GM12878 (cell line): ENCODE measurements around the gene LAMB4. TPM values are rescaled to one million over a fixed set of nuclear protein-coding genes. Genes with fewer than 3 reads are reported as not detected.

ENCODE experiments used
- ATAC-seq: fragments of 200-7000 bp; cut with Tn5 transposase; 3 replicates; pipeline ENCODE4 v1.9.1; 2020; ENCODE audit warnings: mild to moderate bottlenecking, moderate library complexity
- BruUV-seq: library from RNA; stranded (reverse); fragments of 400-500 nt; replicated peaks from 2 replicates; lab custom pipeline; 2021; lab: Mats Ljungman, UMichigan
- CTCF ChIA-PET: fragments of 300-600 bp; sonication (Branson Sonifier 250); formaldehyde crosslinking; extraction: SDS; loops from one replicate; lab custom pipeline; 2021; ENCODE audit warnings: inconsistent platforms; lab: Yijun Ruan, JAX
- POLR2A ChIA-PET: fragments of 350-600 bp; formaldehyde crosslinking; extraction: SDS; loops from one replicate; lab custom pipeline; 2021; ENCODE audit warnings: inconsistent platforms; lab: Charles Lee
- RAD21 ChIA-PET: fragments of 300-600 bp; sonication (Branson Sonifier 250); formaldehyde crosslinking; loops from one replicate; lab custom pipeline; 2023; ENCODE audit warnings: antibody characterized with exemption; ENCODE audit not compliant: unreplicated experiment; lab: Charles Lee
- SMC1A ChIA-PET: fragments of 300-600 bp; sonication (Branson Sonifier 250); formaldehyde crosslinking; loops from one replicate; lab custom pipeline; 2023; ENCODE audit not compliant: unreplicated experiment, uncharacterized antibody; lab: Charles Lee
- DNase-seq: peaks from one replicate; pipeline ENCODE4 v3.0.0-alpha.2; 2011; ENCODE audit warnings: low read depth, low spot score
- FAIRE-seq: peaks from 3 replicates; lab custom pipeline; 2011; peaks lifted over from hg19 to GRCh38; lab: Jason Lieb, UNC
- H2AFZ ChIP-seq: 2 replicates; pipeline ENCODE4 v1.6.0; 2011; ENCODE audit warnings: low read depth, low read length, control low read depth; ENCODE audit not compliant: control insufficient read depth
- H3K27ac ChIP-seq: 2 replicates; pipeline ENCODE4 v1.5.1; 2011; ENCODE audit warnings: control low read depth; ENCODE audit not compliant: control insufficient read depth, insufficient read depth
- H3K27me3 ChIP-seq, 2 experiments: replicated peaks in 1 of 2; 2 replicates each; pipeline versions ENCODE4 v1.6.0 to v1.6.1; 2011; ENCODE audit warnings: low read length in 1 of 2; ENCODE audit not compliant: control insufficient read depth in 2 of 2, insufficient read depth in 2 of 2
- H3K36me3 ChIP-seq, 2 experiments: 2 replicates each; pipeline ENCODE4 v1.5.1; 2011; ENCODE audit warnings: low read length in 1 of 2; ENCODE audit not compliant: control insufficient read depth in 2 of 2, insufficient read depth in 2 of 2
- H3K4me1 ChIP-seq: 2 replicates; pipeline ENCODE4 v1.6.1; 2011; ENCODE audit warnings: mild to moderate bottlenecking, low read length, moderate library complexity, mixed read lengths; ENCODE audit not compliant: control insufficient read depth, insufficient read depth
- H3K4me2 ChIP-seq: 2 replicates; pipeline ENCODE4 v1.6.0; 2011; ENCODE audit warnings: control low read depth; ENCODE audit not compliant: control insufficient read depth, insufficient read depth
- H3K4me3 ChIP-seq: fragments of 200-600 bp; sonication (generic); 2 replicates; pipeline ENCODE4 v1.5.1; 2016
- H3K79me2 ChIP-seq: 2 replicates; pipeline ENCODE4 v1.6.0; 2011; ENCODE audit warnings: low read length; ENCODE audit not compliant: control insufficient read depth, insufficient read depth
- H3K9ac ChIP-seq: 2 replicates; pipeline ENCODE4 v1.8.0; 2011; ENCODE audit warnings: low read length, control low read depth, mixed read lengths; ENCODE audit not compliant: control insufficient read depth, insufficient read depth
- H3K9me3 ChIP-seq: replicated peaks from 3 replicates; pipeline ENCODE4 v1.5.1; 2011; ENCODE audit warnings: mild to moderate bottlenecking, low read length; ENCODE audit not compliant: control insufficient read depth, insufficient read depth
- H4K20me1 ChIP-seq: 2 replicates; pipeline ENCODE4 v1.6.0; 2011; ENCODE audit not compliant: control insufficient read depth, insufficient read depth
- ATF2 ChIP-seq: IDR thresholded peaks from 2 replicates; pipeline ENCODE4 v1.6.1; 2012; ENCODE audit warnings: low read length, inconsistent platforms
- JUNB ChIP-seq: IDR thresholded peaks from 2 replicates; pipeline ENCODE4 v1.6.1; 2016; ENCODE audit warnings: antibody characterized with exemption, mild to moderate bottlenecking
- MTA2 ChIP-seq: fragments of 450-650 bp; IDR thresholded peaks from 2 replicates; pipeline ENCODE4 v1.6.1; 2016; ENCODE audit warnings: low read depth, mild to moderate bottlenecking, moderate library complexity
- NFIC ChIP-seq: IDR thresholded peaks from 2 replicates; pipeline ENCODE4 v1.6.1; 2012; ENCODE audit warnings: low read depth, mild to moderate bottlenecking, inconsistent platforms, low read length, moderate library complexity
- PML ChIP-seq: IDR thresholded peaks from 2 replicates; pipeline ENCODE4 v1.6.1; 2012; ENCODE audit warnings: low read length, inconsistent platforms
- STAT3 ChIP-seq: IDR thresholded peaks from 2 replicates; pipeline ENCODE4 v1.6.1; 2011; ENCODE audit warnings: low read depth, low read length, improper control_type of control experiment
- WGBS: methylation state at CpG from one replicate; pipeline ENCODE4 v1.1.6; 2016; ENCODE audit warnings: low lambda C conversion rate; ENCODE audit not compliant: insufficient replicate concordance, insufficient coverage; ENCODE audit errors: missing lambda C conversion rate; 5-methylcytosine and 5-hydroxymethylcytosine counted together
- in situ Hi-C: fragments of 300-500 bp; cut with MboI; formaldehyde crosslinking; loops from 9 replicates; pipeline ENCODE4 v1.14.3; 2018; ENCODE audit warnings: mixed read lengths
- intact Hi-C: fragments of 100-400 bp; cut with micrococcal nuclease; formaldehyde crosslinking; loops from one replicate; pipeline ENCODE4 v1.14.2; 2022; ENCODE audit not compliant: unreplicated experiment
- polyA plus RNA-seq, 11 experiments: library from polyadenylated mRNA; depleted of rRNA in 4 of 11; unstranded in 6 of 11; stranded (reverse) in 5 of 11; fragments of >200 nt; fragmentation: Nextera tagmentation in 4 of 11; fragmentation: Illumina TruSeq in 1 of 11; extraction: Ambion mirVana in 4 of 11; extraction: Trizol in 1 of 11; gene quantifications; 1 replicate in 1 of 11; 2 replicates in 10 of 11; pipeline versions ENCODE4 v1.2.1 to v1.2.3, GENCODE V29; 2011 to 2016; ENCODE audit warnings: inconsistent platforms in 2 of 11, missing spikeins in 2 of 11, low read depth in 1 of 11
- total RNA-seq, 4 experiments: library from RNA; depleted of rRNA in 3 of 4; stranded (reverse); fragments of >200 nt in 3 of 4; fragmentation: Illumina TruSeq in 1 of 4; extraction: Trizol in 1 of 4; gene quantifications; 2 replicates each; pipeline versions ENCODE4 v1.2.1 to v1.2.3, GENCODE V29; 2013 to 2021

The LAMB4 gene
- total and polyA plus RNA-seq, 10 of the 15 experiments (the other 5 are each of a cell fraction or from before 2014, with no cell fraction given) = 0.04 to 0.06 TPM; not detected in 8

GRCh38 chr7:108120196-108120595 lies 10.0 kb downstream of the LAMB4 start:
- H3K79me2 ChIP-seq = no peaks in the 10 kb centered on the region
- no peaks in the 10 kb centered on the region for H3K9me3 ChIP-seq
- no peak overlapping the region for H3K4me3 ChIP-seq
- POLR2A ChIA-PET = interaction anchor here (0.7 to 3.3 kb wide), 3 partner anchors 13 to 21 kb away, joined by 4 to 31 read pairs (median 7); no protein-coding TSS in a partner anchor
- H4K20me1 ChIP-seq = no peaks in the 10 kb centered on the region
- CTCF ChIA-PET = interaction anchor here (0.9 to 4.1 kb wide), 5 partner anchors 13 to 25 kb away, joined by 3 to 34 read pairs (median 7); partner anchors contain the start of gene LAMB4
- H3K27ac ChIP-seq = no peak overlapping the region
- 0 out of 4 replicates have a peak, but pooled peaks cover 0 to 3% of the 10 kb centered on the region in 2 experiments for H3K27me3 ChIP-seq
- H3K4me2 ChIP-seq = no peak overlapping the region
- 37% methylated on average over 3 of the region's 3 CpGs for WGBS
- H2AFZ ChIP-seq = no peak overlapping the region
- H3K9ac ChIP-seq = no peak overlapping the region
- SMC1A ChIA-PET = interaction anchor here (0.7 to 3.9 kb wide), 7 partner anchors 11 to 467 kb away, joined by 3 to 65 read pairs (median 7); no protein-coding TSS in a partner anchor
- ATAC-seq = no peak; the same call in 2 of the 3 replicates
- intact Hi-C loops = no loop called here
- no peak for DNase-seq
- no peaks in the 10 kb centered on the region for H3K4me1 ChIP-seq
- in situ Hi-C loops = no loop called here
- no peak for FAIRE-seq
- RAD21 ChIA-PET = interaction anchor here (0.8 to 3.6 kb wide), 8 partner anchors 10 to 25 kb away, joined by 3 to 21 read pairs (median 7); partner anchors contain the start of gene LAMB4
- TF ChIP-seq JUNB = peak; percentile 53
- peak; percentile 13; the same call in 1 of the 2 replicates for TF ChIP-seq MTA2
- TF ChIP-seq PML = no peak
- TF ChIP-seq NFIC = peak; percentile 59; the same call in 1 of the 2 replicates
- TF ChIP-seq STAT3 = no peak
- peak; percentile 54; the same call in 1 of the 2 replicates for TF ChIP-seq ATF2
- no TSS peak for BruUV-seq
- H3K36me3 ChIP-seq = no peaks in the 10 kb centered on the region
